Duodenal mucosa (tissue), 2 donors: ENCODE data around the gene STRADB.

Experiments used
- H3K27ac ChIP-seq: one replicate; pipeline ENCODE4 v1.7.0; 2013; ENCODE audit warnings: low read depth, low read length
- H3K27me3 ChIP-seq, 2 donors: one replicate each; pipeline ENCODE4 v1.7.0; 2013; ENCODE audit warnings: low read length in 2 of 2, control low read depth in 1 of 2; ENCODE audit not compliant: insufficient read depth in 2 of 2, control insufficient read depth in 1 of 2
- H3K36me3 ChIP-seq, 2 donors: one replicate each; pipeline ENCODE4 v1.7.0; 2013; ENCODE audit warnings: low read length in 2 of 2, control low read depth in 1 of 2; ENCODE audit not compliant: insufficient read depth in 2 of 2, control insufficient read depth in 1 of 2
- H3K4me1 ChIP-seq, 2 donors: one replicate each; pipeline ENCODE4 v1.7.0; 2013; ENCODE audit warnings: low read length in 2 of 2, control low read depth in 1 of 2; ENCODE audit not compliant: insufficient read depth in 2 of 2, control insufficient read depth in 1 of 2
- H3K4me3 ChIP-seq, 2 donors: one replicate each; pipeline ENCODE4 v1.7.0; 2013; ENCODE audit warnings: low read length in 2 of 2, low read depth in 1 of 2
- H3K9ac ChIP-seq, 2 donors: one replicate each; pipeline ENCODE4 v1.7.0; 2013; ENCODE audit warnings: low read length in 2 of 2, low read depth in 1 of 2
- H3K9me3 ChIP-seq, 2 donors: one replicate each; pipeline ENCODE4 v1.7.0; 2013; ENCODE audit warnings: low read length in 2 of 2, control low read depth in 1 of 2; ENCODE audit not compliant: control insufficient read depth in 1 of 2

The STRADB gene, protein sequence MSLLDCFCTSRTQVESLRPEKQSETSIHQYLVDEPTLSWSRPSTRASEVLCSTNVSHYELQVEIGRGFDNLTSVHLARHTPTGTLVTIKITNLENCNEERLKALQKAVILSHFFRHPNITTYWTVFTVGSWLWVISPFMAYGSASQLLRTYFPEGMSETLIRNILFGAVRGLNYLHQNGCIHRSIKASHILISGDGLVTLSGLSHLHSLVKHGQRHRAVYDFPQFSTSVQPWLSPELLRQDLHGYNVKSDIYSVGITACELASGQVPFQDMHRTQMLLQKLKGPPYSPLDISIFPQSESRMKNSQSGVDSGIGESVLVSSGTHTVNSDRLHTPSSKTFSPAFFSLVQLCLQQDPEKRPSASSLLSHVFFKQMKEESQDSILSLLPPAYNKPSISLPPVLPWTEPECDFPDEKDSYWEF

DNA sequence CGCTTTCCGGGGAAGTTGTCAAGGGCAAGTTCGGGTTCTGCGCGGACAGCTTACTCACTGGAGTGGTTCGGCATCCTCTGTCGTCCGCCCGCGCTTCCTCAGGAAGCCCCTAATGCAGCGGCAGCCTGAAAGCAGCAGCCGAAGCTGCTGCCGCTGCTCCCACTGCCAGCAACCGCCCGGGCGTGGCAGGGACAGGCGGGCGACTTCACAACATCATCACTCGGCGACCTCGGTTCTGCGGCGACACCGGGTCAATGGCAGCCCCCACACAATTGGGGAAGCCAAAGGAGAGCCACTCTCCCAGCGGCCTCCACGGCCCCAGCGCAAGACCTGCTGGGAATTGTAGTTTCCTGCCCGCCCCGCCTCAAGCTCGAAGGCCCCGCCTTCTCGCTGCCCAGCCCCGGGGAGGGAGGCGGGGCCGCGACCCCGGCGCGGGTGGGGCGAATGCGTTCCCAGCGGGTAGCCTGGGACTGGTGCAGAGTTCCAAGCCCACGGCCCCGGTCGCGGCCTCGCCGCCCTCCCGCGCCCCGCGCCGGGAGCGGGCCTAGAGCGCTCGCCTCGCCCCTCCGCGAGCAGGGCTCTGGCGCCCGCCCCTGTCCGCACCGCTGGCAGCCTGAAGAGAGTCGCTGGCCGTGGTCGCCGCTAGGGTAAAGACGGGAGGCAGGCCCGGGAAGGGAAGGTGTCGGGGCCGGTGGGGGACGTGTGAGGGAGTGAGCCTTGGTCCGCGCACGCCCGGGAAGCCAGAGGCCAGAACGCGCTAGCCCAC is at the start of gene STRADB, which contains the start of gene TRAK2:
STRADB (plus strand) TSS at position 449 of the 766 bp plus-strand sequence. CDS start 3,101 bp downstream, outside the sequence.
TRAK2 (minus strand) TSS at position 167 of the 766 bp plus-strand sequence. CDS start 30,951 bp downstream, outside the sequence.
- peak within 1 kb of the TSS; percentile 86 to 89 for H3K9ac ChIP-seq
- H3K9me3 ChIP-seq: no peaks in the 10 kb centered on the region
- H3K27ac ChIP-seq: peak within 1 kb of the TSS; percentile 80
- no peaks in the 10 kb centered on the region for H3K27me3 ChIP-seq
- H3K4me3 ChIP-seq: peak within 1 kb of the TSS; percentile 92 to 99
- H3K4me1 ChIP-seq: peaks cover 32% of the 10 kb centered on the region in 2 donors
- H3K36me3 ChIP-seq: no peaks in the 10 kb centered on the region

DNA sequence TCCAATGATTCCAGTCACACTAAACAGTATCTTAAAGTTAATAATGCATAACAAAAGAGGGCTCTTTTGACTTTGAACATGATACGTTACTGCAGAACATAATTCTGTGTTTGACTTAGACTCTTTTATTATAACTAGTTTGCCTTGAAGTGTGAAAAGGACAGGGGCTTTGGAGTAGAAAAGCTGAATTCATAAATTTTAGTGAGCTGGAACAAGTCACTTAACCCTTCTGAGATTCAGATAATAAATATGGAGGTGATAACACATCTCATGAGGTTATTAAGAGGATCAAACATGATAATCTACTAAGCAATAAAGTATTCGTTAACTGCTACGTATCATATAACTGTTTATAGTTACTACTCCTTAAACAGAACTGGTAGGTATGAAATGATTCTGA is 49.7 kb upstream of the STRADB start:
- H3K9me3 ChIP-seq: no peaks in the 10 kb centered on the region
- H3K27ac ChIP-seq: no peak overlapping the region
- H3K36me3 ChIP-seq: peaks cover 9 to 12% of the 10 kb centered on the region in 2 donors
- peaks cover 20 to 45% of the 10 kb centered on the region in 2 donors for H3K4me1 ChIP-seq
- H3K9ac ChIP-seq: no peak overlapping the region
- no peak overlapping the region for H3K4me3 ChIP-seq
- H3K27me3 ChIP-seq: no peaks in the 10 kb centered on the region

DNA sequence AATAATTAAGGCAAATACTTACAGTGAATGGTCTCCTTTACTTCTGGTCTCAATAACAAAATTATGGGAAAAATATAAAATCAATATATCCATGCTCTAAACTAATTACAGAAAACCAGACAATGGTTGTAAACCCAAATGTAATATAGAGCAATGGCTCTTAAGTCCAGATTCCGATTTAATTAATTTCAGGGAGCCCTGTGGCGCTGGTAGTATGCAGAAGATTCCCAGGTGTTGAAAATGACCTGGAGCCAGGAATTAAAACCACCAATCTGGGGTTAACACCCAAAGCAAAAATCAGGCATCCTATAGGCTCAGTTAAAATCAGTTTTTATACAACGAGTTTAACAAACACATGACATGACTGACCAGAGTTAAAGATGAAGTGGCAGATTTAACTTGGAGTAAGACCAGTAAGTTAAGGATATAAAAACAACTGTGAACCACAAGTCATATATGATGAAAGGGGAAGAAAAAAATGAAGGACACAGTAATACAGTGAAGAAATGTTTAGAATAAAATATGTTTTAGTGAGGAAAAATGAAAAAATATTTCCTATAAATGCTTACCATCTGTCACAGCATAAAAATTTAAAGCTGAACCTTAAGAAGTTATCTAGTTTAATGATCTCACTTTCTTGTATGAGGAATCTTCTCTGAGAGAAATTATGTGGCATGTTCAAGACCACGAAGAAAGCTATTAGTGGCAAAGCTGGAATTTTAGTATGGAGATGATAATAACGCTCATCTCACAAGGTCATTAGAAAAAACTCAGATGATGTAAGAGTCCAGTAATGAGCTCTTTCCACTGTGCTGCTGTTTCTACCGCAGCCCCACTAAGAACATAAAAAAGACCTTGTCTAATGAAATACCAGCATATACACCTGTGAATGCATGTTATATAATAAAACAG is 48.6 kb upstream of the STRADB start:
- Histone ChIP-seq H3K36me3 (peaks cover 1 to 3% of the 10 kb centered on the region in 2 donors), H3K27me3 (no peaks in the 10 kb centered on the region), H3K9ac (no peak overlapping the region), H3K4me3 (no peak overlapping the region), H3K4me1 (peaks cover 20 to 40% of the 10 kb centered on the region in 2 donors), H3K9me3 (no peaks in the 10 kb centered on the region), H3K27ac (no peak overlapping the region)

DNA sequence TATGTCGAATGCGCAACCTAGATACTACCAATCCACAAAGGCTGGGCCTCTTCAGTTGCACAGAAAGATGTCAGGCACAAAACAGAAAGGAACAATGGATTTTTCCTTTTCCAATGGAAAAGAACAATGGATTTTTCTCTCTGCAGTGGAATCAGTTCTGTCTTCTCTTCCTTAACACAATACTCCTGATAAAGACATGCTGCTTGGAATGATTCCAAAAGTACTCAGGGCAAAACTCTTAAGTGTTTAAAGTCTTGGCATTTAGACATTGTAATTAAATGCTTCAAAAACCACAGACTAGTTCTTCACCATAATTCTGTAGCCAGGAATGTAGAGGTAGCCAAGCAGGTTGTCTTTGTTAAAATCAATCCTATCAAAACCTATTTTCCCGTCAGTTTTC is 47.7 kb upstream of the STRADB start:
- H3K9ac ChIP-seq: no peak overlapping the region
- H3K27me3 ChIP-seq: no peaks in the 10 kb centered on the region
- no peak overlapping the region for H3K27ac ChIP-seq
- peaks cover 20 to 39% of the 10 kb centered on the region in 2 donors for H3K4me1 ChIP-seq
- H3K9me3 ChIP-seq: no peaks in the 10 kb centered on the region
- H3K4me3 ChIP-seq: no peak overlapping the region
- no peaks in the 10 kb centered on the region for H3K36me3 ChIP-seq

DNA sequence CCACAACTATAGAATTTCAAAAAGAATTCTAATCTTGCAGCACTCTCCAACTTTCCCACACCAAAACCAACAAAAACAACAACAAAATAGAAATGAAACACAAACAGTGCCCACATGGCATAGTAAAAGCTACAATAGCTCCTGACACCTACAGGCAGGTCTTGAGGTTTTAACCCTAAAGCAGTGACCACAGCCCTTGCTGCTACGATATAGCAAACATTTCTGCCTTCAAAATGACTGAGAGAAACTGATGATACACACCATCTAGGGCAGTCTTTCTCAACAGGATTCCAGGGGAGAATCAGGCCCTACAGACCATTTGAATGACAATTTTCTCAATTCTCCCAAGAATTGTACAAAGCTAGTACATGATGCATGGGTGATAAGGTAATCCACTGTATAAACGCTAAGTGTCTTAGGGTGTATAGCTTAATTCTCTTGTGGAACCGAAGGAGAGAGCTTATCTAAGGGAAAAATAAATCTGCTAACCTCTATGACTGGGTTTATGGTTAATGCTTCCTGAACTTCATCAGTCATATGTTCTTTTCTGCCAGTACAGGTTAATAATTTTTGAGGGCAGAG is 46.8 kb upstream of the STRADB start:
- Histone ChIP-seq H3K4me3 (no peak overlapping the region), H3K9me3 (no peaks in the 10 kb centered on the region), H3K9ac (no peak overlapping the region), H3K36me3 (no peaks in the 10 kb centered on the region), H3K27me3 (no peaks in the 10 kb centered on the region), H3K27ac (no peak overlapping the region), H3K4me1 (peaks cover 20 to 39% of the 10 kb centered on the region in 2 donors)

DNA sequence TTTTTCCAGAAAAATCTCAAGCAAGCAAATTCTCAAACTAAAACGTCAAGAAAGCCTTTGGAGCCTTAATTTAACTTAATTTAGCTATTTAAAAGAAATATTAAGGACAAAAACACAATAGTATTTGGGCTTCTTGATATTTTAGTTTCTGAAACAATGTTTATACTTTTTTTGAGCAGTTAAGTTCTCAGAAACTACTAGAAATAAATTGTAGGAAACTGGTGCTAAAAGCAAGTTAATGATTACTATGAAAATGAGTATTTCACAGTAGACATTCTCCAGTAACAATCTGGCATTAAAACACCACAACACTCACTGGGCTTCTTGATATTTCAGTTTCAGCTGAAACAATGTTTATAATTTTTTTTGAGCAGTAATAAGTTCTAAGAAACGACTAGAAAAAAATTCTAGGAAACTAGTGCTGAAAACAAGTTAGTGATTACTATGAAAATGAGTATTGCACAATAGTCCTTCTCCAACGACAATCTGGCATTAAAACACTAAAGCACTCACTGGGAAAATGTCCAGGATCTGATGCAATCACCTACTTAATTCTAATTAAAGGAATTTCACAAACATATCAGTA is 45.4 kb upstream of the STRADB start:
- no peak overlapping the region for H3K4me3 ChIP-seq
- no peaks in the 10 kb centered on the region for H3K36me3 ChIP-seq
- H3K27me3 ChIP-seq: no peaks in the 10 kb centered on the region
- H3K27ac ChIP-seq: no peak overlapping the region
- H3K9me3 ChIP-seq: no peaks in the 10 kb centered on the region
- no peak overlapping the region for H3K9ac ChIP-seq
- H3K4me1 ChIP-seq: peaks cover 20 to 39% of the 10 kb centered on the region in 2 donors

DNA sequence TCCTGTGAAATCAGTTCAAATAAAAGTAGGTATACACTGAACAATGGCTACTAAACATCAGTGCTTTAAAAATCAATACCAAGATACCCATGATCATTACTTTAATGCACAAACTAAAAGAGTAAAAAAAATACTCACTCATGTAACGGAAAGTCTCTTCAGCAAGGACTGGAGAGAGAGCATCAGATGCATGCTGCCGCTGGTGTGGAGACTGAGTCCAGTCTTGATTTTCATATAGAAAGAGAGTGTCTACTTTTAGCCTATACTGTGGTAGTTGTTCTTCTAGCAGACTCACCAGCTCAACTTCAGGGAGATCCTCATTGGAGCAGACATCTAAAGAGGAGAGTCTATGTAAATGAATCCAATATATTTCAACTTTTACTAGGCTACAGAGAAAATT is 44.3 kb upstream of the STRADB start:
- Histone ChIP-seq H3K4me3 (no peak overlapping the region), H3K27me3 (no peaks in the 10 kb centered on the region), H3K4me1 (peaks cover 20 to 29% of the 10 kb centered on the region in 2 donors), H3K36me3 (no peaks in the 10 kb centered on the region), H3K27ac (no peak overlapping the region), H3K9ac (no peak overlapping the region), H3K9me3 (no peaks in the 10 kb centered on the region)

DNA sequence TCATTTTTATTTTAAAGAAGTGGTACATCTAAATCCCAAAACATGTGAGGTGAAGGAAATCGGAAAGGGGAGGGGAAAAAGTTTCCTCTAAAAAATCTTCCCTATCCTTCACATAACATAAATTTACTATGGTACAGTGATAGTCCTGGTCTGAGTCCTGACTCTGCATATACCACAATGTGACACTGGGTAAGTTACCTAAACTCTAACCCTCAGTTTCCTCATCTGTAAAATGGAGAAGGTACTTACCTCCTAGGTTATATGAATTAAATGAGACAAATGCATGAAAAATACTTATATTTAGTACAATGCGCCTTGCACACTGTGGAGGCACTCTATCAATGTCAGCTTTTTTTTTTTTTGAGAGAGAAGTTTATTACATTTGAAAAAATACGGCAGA is 42.6 kb upstream of the STRADB start:
- H3K27me3 ChIP-seq: no peaks in the 10 kb centered on the region
- peaks cover 8 to 27% of the 10 kb centered on the region in 2 donors for H3K4me1 ChIP-seq
- no peaks in the 10 kb centered on the region for H3K9me3 ChIP-seq
- no peak overlapping the region for H3K27ac ChIP-seq
- no peaks in the 10 kb centered on the region for H3K36me3 ChIP-seq
- no peak overlapping the region for H3K9ac ChIP-seq
- no peak overlapping the region for H3K4me3 ChIP-seq

DNA sequence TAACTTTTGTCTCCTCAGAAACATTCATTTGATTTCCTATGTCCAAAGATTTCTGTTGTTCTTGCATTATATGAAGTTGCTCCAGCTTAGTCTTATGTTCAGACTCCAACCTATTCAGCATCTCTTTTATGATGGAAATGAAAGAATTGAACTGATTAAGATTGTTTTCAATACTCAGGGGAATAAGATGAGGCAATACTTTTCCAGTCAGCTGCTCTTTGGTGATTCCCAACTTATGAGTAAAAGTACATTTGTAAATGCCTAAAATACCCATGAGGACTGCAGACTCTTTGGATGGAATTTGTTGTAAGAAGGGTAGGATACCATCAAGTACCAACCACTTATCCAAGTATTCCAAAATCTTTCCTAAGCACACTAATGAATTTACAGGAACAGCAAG is 40.1 kb upstream of the STRADB start:
- H3K4me3 ChIP-seq: no peak overlapping the region
- no peaks in the 10 kb centered on the region for H3K27me3 ChIP-seq
- H3K36me3 ChIP-seq: no peaks in the 10 kb centered on the region
- H3K9me3 ChIP-seq: no peaks in the 10 kb centered on the region
- no peak overlapping the region for H3K9ac ChIP-seq
- peaks cover 0 to 12% of the 10 kb centered on the region in 2 donors for H3K4me1 ChIP-seq
- H3K27ac ChIP-seq: no peak overlapping the region
